ENCODE results near the gene SPX.
A peak's percentile ranks its signal among the peaks of the same experiment; 100 is the strongest.

The SPX gene

GRCh38 chr12:21526053-21526452 is at the start of gene SPX:
Gene SPX (plus strand): TSS chr12:21526296. CDS start chr12:21526473, 177 bp downstream.
- no peak for DNase-seq

GRCh38 chr12:21476949-21477348 is 49.1 kb upstream of the SPX start:
- no peak for DNase-seq

GRCh38 chr12:21478756-21479455 is 47.2 kb upstream of the SPX start:
- no peak for DNase-seq

- no peak for DNase-seq
Measured at GRCh38 chr12:21483531-21483930, 42.6 kb upstream of the SPX start.

- DNase-seq = no peak
Measured at GRCh38 chr12:21485998-21486397, 40.1 kb upstream of the SPX start.

- no peak for DNase-seq
Measured at GRCh38 chr12:21499765-21500164, 26.3 kb upstream of the SPX start.

GRCh38 chr12:21500786-21501257 is 25.3 kb upstream of the SPX start:
- DNase-seq = no peak

- DNase-seq = peak; percentile 73 to 91
Measured at GRCh38 chr12:21501258-21502163, 24.6 kb upstream of the SPX start, which contains the start of the genes GOLT1B and RECQL. Gene GOLT1B (plus strand): TSS chr12:21501789. CDS start chr12:21501924, 135 bp downstream. Gene RECQL (minus strand): TSS chr12:21501635. CDS start chr12:21499570, 2,065 bp downstream.

GRCh38 chr12:21502164-21502496 is 24.0 kb upstream of the SPX start:
- peak; percentile 21 to 38 for DNase-seq

GRCh38 chr12:21502872-21503271 is 23.2 kb upstream of the SPX start:
- DNase-seq = no peak

GRCh38 chr12:21505888-21506287 is 20.2 kb upstream of the SPX start:
- DNase-seq = no peak

- no peak for DNase-seq
Measured at GRCh38 chr12:21507849-21508248, 18.2 kb upstream of the SPX start.

GRCh38 chr12:21509768-21510167 is 16.3 kb upstream of the SPX start:
- DNase-seq = no peak

- DNase-seq = no peak
Measured at GRCh38 chr12:21516281-21516680, 9.8 kb upstream of the SPX start.

- DNase-seq = no peak
Measured at GRCh38 chr12:21518451-21518850, 7.6 kb upstream of the SPX start.

GRCh38 chr12:21521541-21521940 is 4.6 kb upstream of the SPX start:
- DNase-seq = no peak

- no peak for DNase-seq
Measured at GRCh38 chr12:21523148-21523547, 2.9 kb upstream of the SPX start.

GRCh38 chr12:21526721-21527345 is 737 bp downstream of the SPX start:
- no peak for DNase-seq

- DNase-seq = peak; percentile 34 to 54
Measured at GRCh38 chr12:21527451-21528180, 1.5 kb downstream of the SPX start.

- DNase-seq = no peak
Measured at GRCh38 chr12:21528953-21529352, 2.9 kb downstream of the SPX start.

GRCh38 chr12:21529456-21529855 is 3.4 kb downstream of the SPX start:
- no peak for DNase-seq

- DNase-seq = no peak
Measured at GRCh38 chr12:21538061-21538653, 12.1 kb downstream of the SPX start.

Data from stimulated activated CD4-positive, alpha-beta T cell treated with anti-CD3 and anti-CD28 coated beads, Interleukin-4, amount 100 ng/mL, for 4 hours (primary cell).